Bronchial epithelial cell (primary cell): ENCODE measurements around the gene RAPSN. TPM values are rescaled to one million over a fixed set of nuclear protein-coding genes. Genes with fewer than 3 reads are reported as not detected.

Experiments
- DNase-seq: peaks from one replicate; pipeline ENCODE4 v3.0.0-alpha.2; 2010; ENCODE audit warnings: low read depth
- FAIRE-seq: peaks from 2 replicates; lab custom pipeline; 2011; peaks lifted over from hg19 to GRCh38; lab: Jason Lieb, UNC
- H3K27me3 ChIP-seq: 2 replicates; pipeline ENCODE4 v1.5.1; 2011; ENCODE audit warnings: low read length; ENCODE audit not compliant: control insufficient read depth, insufficient read depth
- H3K36me3 ChIP-seq: 2 replicates; pipeline ENCODE4 v1.5.1; 2011; ENCODE audit warnings: low read length; ENCODE audit not compliant: control insufficient read depth, insufficient read depth
- H3K4me3 ChIP-seq: 2 replicates; pipeline ENCODE4 v1.5.1; 2011; ENCODE audit warnings: mild to moderate bottlenecking, low read depth, low read length, control low read depth
- CTCF ChIP-seq: IDR thresholded peaks from 2 replicates; pipeline ENCODE4 v1.5.1; 2011; ENCODE audit warnings: mild to moderate bottlenecking, moderate library complexity, low read length, control low read depth, inconsistent platforms; ENCODE audit not compliant: insufficient read depth, severe bottlenecking
- total RNA-seq: library from RNA; depleted of rRNA; stranded (reverse); fragments of >200 nt; gene quantifications from 2 replicates; pipeline ENCODE4 v1.2.1, GENCODE V29; 2014

The RAPSN gene
- total RNA-seq, 1 donor from 2014 or later, result 0.26 TPM

DNA sequence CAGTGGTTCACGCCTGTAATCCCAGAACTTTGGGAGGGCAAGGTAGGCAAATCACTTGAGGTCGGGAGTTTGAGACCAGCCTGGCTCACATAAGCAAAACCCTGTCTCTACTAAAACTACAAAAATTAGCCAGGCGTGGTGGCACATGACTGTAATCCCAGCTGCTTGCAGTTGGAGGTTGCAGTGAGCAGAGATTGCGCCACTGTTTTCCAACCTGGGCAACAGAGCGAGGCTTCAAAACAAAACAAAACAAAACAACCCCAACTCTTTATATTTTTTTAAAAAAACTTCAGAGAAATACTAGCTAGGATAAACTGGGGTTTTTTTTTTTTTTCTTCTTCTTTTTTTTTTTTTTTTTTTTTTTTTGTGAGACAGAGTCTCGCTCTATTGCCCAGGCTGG lies 31.8 kb upstream of the RAPSN start:
- no peak for TF ChIP-seq CTCF
- DNase-seq (no peak), FAIRE-seq (no peak)
- Histone ChIP-seq H3K4me3 (no peak overlapping the region), H3K27me3 (no peaks in the 10 kb centered on the region), H3K36me3 (peaks cover 39% of the 10 kb centered on the region)

GRCh38 chr11:47478651-47479329 lies 29.9 kb upstream of the RAPSN start:
- no peak for FAIRE-seq
- DNase-seq, result no peak
- H3K4me3 ChIP-seq, result no peak overlapping the region
- TF ChIP-seq CTCF, result no peak
- peaks cover 49% of the 10 kb centered on the region for H3K36me3 ChIP-seq
- no peaks in the 10 kb centered on the region for H3K27me3 ChIP-seq

GRCh38 chr11:47477753-47478152 lies 28.8 kb upstream of the RAPSN start:
- Histone ChIP-seq H3K4me3 (no peak overlapping the region), H3K27me3 (no peaks in the 10 kb centered on the region), H3K36me3 (peaks cover 48% of the 10 kb centered on the region)
- no peak for FAIRE-seq
- no peak for TF ChIP-seq CTCF
- no peak for DNase-seq

DNA sequence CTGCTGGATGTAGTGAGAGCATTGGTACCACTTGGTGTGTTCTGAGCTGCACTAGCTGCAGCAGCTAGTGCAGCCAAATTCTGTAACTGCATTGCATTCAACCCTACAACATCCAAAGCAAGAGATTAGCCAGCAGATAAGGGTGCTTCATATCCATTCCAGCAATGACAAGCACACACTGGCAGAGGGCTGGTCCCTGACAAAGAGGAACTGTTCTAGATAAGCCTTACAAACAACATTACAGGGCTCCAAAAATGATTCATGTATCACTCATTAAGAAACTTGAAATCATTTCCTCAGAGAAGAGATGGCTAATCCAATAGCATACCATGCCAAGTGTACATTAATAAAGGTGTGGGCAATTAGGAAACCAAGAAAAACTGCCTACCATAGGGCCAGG lies 28.4 kb upstream of the RAPSN start:
- FAIRE-seq, result no peak
- no peak for TF ChIP-seq CTCF
- Histone ChIP-seq H3K36me3 (peaks cover 45% of the 10 kb centered on the region), H3K27me3 (no peaks in the 10 kb centered on the region), H3K4me3 (no peak overlapping the region)
- DNase-seq, result peak; percentile 94

GRCh38 chr11:47470671-47471070 lies 21.7 kb upstream of the RAPSN start:
- no peak for TF ChIP-seq CTCF
- Histone ChIP-seq H3K36me3 (peaks cover 42% of the 10 kb centered on the region), H3K4me3 (no peak overlapping the region), H3K27me3 (no peaks in the 10 kb centered on the region)
- no peak for DNase-seq
- no peak for FAIRE-seq
